NB4 (cell line): ENCODE results near the gene TRAM2.

Source experiments
- MAX ChIP-seq: IDR thresholded peaks from 2 replicates; pipeline ENCODE4 v1.6.1; 2011; ENCODE audit warnings: low read depth, low read length
- MYC ChIP-seq: IDR thresholded peaks from 2 replicates; pipeline ENCODE4 v1.6.1; 2011; ENCODE audit warnings: low read depth, low read length
- TF ChIP-seq, protein P1 (sequence below): IDR thresholded peaks from one replicate; pipeline ENCODE4 v1.5.1; 2012; ENCODE audit warnings: low read depth, low read length

DNA sequence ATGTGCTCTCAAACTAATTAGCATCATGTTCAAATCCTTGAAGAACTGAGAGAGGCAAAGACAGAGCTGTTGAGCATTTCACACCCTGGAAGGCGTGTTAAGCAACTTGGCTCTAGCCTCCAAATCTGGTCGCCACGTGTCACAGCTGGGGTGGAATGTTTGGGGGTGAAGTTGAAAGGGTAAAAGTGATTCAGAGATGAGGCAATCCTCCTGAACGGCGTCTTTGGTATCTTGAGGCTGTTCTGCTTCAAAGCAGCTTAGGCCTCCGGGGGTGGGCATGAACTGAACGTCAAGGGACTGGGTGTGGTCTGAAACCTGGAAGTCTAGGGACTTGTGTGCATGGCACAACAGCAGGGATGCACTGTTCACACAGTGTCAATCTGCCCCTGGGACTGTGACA is 62.3 kb downstream of the TRAM2 start:
- TF ChIP-seq MYC, result no peak
- TF ChIP-seq, protein P1, sequence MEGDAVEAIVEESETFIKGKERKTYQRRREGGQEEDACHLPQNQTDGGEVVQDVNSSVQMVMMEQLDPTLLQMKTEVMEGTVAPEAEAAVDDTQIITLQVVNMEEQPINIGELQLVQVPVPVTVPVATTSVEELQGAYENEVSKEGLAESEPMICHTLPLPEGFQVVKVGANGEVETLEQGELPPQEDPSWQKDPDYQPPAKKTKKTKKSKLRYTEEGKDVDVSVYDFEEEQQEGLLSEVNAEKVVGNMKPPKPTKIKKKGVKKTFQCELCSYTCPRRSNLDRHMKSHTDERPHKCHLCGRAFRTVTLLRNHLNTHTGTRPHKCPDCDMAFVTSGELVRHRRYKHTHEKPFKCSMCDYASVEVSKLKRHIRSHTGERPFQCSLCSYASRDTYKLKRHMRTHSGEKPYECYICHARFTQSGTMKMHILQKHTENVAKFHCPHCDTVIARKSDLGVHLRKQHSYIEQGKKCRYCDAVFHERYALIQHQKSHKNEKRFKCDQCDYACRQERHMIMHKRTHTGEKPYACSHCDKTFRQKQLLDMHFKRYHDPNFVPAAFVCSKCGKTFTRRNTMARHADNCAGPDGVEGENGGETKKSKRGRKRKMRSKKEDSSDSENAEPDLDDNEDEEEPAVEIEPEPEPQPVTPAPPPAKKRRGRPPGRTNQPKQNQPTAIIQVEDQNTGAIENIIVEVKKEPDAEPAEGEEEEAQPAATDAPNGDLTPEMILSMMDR, result no peak
- TF ChIP-seq MAX, result peak; percentile 31
